HepG2 (cell line): Measurements from ENCODE around the gene NAPSA. TPM values are rescaled to one million over a fixed set of nuclear protein-coding genes. Genes with fewer than 3 reads are reported as not detected.
"Not testable (repeated sequence)": the region's sequence is repeated elsewhere in the genome, so short reads cannot be mapped to it uniquely, and the experiment has no call there.

Experiments
- ATAC-seq: fragments of 200-7000 bp; cut with Tn5 transposase; 3 replicates; pipeline ENCODE4 v1.9.1; 2020; ENCODE audit warnings: mild to moderate bottlenecking, moderate library complexity
- BruUV-seq: library from RNA; stranded (reverse); fragments of 400-500 nt; replicated peaks from 2 replicates; lab custom pipeline; 2021; lab: Mats Ljungman, UMichigan
- CTCF ChIA-PET: fragments of 300-600 bp; formaldehyde crosslinking; extraction: SDS; loops from one replicate; lab custom pipeline; 2021; ENCODE audit warnings: low total read pairs, inconsistent platforms, low intra/inter-chr PET ratio; lab: Yijun Ruan, JAX
- POLR2A ChIA-PET: fragments of 350-600 bp; sonication (Branson Sonifier 250); formaldehyde crosslinking; loops from one replicate; lab custom pipeline; 2020; ENCODE audit warnings: antibody characterized with exemption, inconsistent platforms; lab: Yijun Ruan, JAX
- DNase-seq: peaks from one replicate; pipeline ENCODE4 v3.0.0-alpha.2; 2015; ENCODE audit warnings: low spot score
- FAIRE-seq: peaks from 3 replicates; lab custom pipeline; 2011; peaks lifted over from hg19 to GRCh38; lab: Jason Lieb, UNC
- H2AFZ ChIP-seq: one replicate; pipeline ENCODE4 v1.6.1; 2011; ENCODE audit warnings: low read length, inconsistent platforms
- H3K27ac ChIP-seq: fragments of 300-600 bp; 3 replicates; pipeline ENCODE4 v1.8.0; 2011; ENCODE audit warnings: mixed run types, mild to moderate bottlenecking, mixed read lengths, low read length, inconsistent platforms; ENCODE audit not compliant: insufficient read depth; ENCODE audit errors: extremely low read length
- H3K27me3 ChIP-seq, 2 experiments: fragments of 200-600 bp in 1 of 2; 2 replicates in 1 of 2; 3 replicates in 1 of 2; pipeline versions ENCODE4 v1.6.0 to v1.8.0; 2011; ENCODE audit warnings: low read length in 2 of 2, mild to moderate bottlenecking in 2 of 2, moderate library complexity in 2 of 2, inconsistent platforms in 1 of 2; ENCODE audit not compliant: insufficient read depth in 2 of 2, control insufficient read depth in 1 of 2
- H3K36me3 ChIP-seq, 2 experiments: fragments of 200-600 bp in 1 of 2; replicated peaks in 1 of 2; 2 replicates in 1 of 2; 3 replicates in 1 of 2; pipeline versions ENCODE4 v1.5.1 to v1.8.0; 2011; ENCODE audit warnings: low read length in 2 of 2, inconsistent platforms in 1 of 2; ENCODE audit not compliant: insufficient read depth in 2 of 2, control insufficient read depth in 1 of 2
- H3K4me1 ChIP-seq: 2 replicates; pipeline ENCODE4 v1.5.1; 2012; ENCODE audit warnings: low read length, inconsistent platforms; ENCODE audit not compliant: insufficient read depth
- H3K4me2 ChIP-seq: 2 replicates; pipeline ENCODE4 v1.6.0; 2011; ENCODE audit warnings: low read depth, low read length, inconsistent platforms
- H3K4me3 ChIP-seq, 3 experiments: fragments of 200-600 bp in 1 of 3; sonication (generic), shearing (Covaris generic) in 1 of 3; replicated peaks in 1 of 3; 2 replicates each; pipeline ENCODE4 v1.5.1; 2011 to 2016; ENCODE audit warnings: low read length in 3 of 3, inconsistent platforms in 2 of 3, low read depth in 2 of 3, mild to moderate bottlenecking in 2 of 3, control low read depth in 1 of 3, mixed read lengths in 1 of 3; ENCODE audit not compliant: insufficient read depth in 1 of 3
- H3K79me2 ChIP-seq: one replicate; pipeline ENCODE4 v1.6.1; 2011; ENCODE audit warnings: low read length, inconsistent platforms; ENCODE audit not compliant: insufficient read depth
- H3K9ac ChIP-seq: 2 replicates; pipeline ENCODE4 v1.6.0; 2011; ENCODE audit warnings: mild to moderate bottlenecking, low read depth, low read length, inconsistent platforms; ENCODE audit not compliant: insufficient read depth
- H3K9me3 ChIP-seq: 2 replicates; pipeline ENCODE4 v1.5.1; 2012; ENCODE audit warnings: mild to moderate bottlenecking, low read length
- H4K20me1 ChIP-seq: 2 replicates; pipeline ENCODE4 v1.6.0; 2011; ENCODE audit warnings: inconsistent platforms, mild to moderate bottlenecking, low read length, moderate library complexity; ENCODE audit not compliant: insufficient read depth
- FOSL2 ChIP-seq: sonication (generic); formaldehyde crosslinking; IDR thresholded peaks from 2 replicates; pipeline ENCODE4 v1.4.0; 2020; ENCODE audit warnings: missing genetic modification reagents
- GATAD2A ChIP-seq: IDR thresholded peaks from 2 replicates; pipeline ENCODE4 v1.6.1; 2016
- NR2F6 ChIP-seq, 2 experiments: IDR thresholded peaks; 2 replicates each; pipeline ENCODE4 v1.6.1; 2016; ENCODE audit warnings: antibody characterized with exemption in 1 of 2, mild to moderate bottlenecking in 1 of 2
- PHF21A ChIP-seq: sonication (generic); formaldehyde crosslinking; IDR thresholded peaks from 2 replicates; pipeline ENCODE4 v1.5.0; 2020; ENCODE audit warnings: mild to moderate bottlenecking, missing genetic modification reagents
- RXRB ChIP-seq: IDR thresholded peaks from 2 replicates; pipeline ENCODE4 v1.6.1; 2016; ENCODE audit warnings: borderline replicate concordance, missing genetic modification reagents, missing compliant biosample characterization
- SOX6 ChIP-seq, 2 experiments: fragments of 450-650 bp in 1 of 2; sonication (generic) in 1 of 2; formaldehyde crosslinking in 1 of 2; IDR thresholded peaks; 2 replicates each; pipeline versions ENCODE4 v1.4.0 to v1.6.1; 2017 to 2020; ENCODE audit warnings: antibody characterized with exemption in 1 of 2, mild to moderate bottlenecking in 1 of 2, missing genetic modification reagents in 1 of 2
- THAP11 ChIP-seq: IDR thresholded peaks from 2 replicates; pipeline ENCODE4 v1.6.1; 2016; ENCODE audit warnings: missing biosample characterization, missing genetic modification reagents
- ZBTB7B ChIP-seq: sonication (generic); formaldehyde crosslinking; IDR thresholded peaks from 2 replicates; pipeline ENCODE4 v1.4.0; 2020; ENCODE audit warnings: missing genetic modification reagents
- ZNF12 ChIP-seq: sonication (generic); formaldehyde crosslinking; IDR thresholded peaks from 2 replicates; pipeline ENCODE4 v1.5.0; 2020; ENCODE audit warnings: missing genetic modification reagents
- WGBS: methylation state at CpG from one replicate; pipeline ENCODE4 v1.1.6; 2017; ENCODE audit warnings: low lambda C conversion rate; 5-methylcytosine and 5-hydroxymethylcytosine counted together
- in situ Hi-C: cut with HindIII; loops from 2 replicates; pipeline ENCODE4 v1.10.0; 2017; ENCODE audit warnings: low pct_unique_long_range_greater_than_20kb; ENCODE audit not compliant: extremely low pct_ligation_motif_present
- intact Hi-C: fragments of 100-400 bp; cut with micrococcal nuclease; formaldehyde crosslinking; loops from one replicate; pipeline ENCODE4 v1.10.0; 2022; ENCODE audit not compliant: unreplicated experiment
- polyA plus RNA-seq, 8 experiments: library from polyadenylated mRNA; depleted of rRNA in 3 of 8; stranded (reverse) in 7 of 8; unstranded in 1 of 8; fragments of >200 nt; fragmentation: Illumina TruSeq in 4 of 8; extraction: Trizol in 4 of 8; gene quantifications; 2 replicates each; pipeline versions ENCODE4 v1.2.1 to v1.2.3, GENCODE V29; 2011 to 2016; ENCODE audit warnings: low read depth in 4 of 8, missing spikeins in 1 of 8, mixed read lengths in 1 of 8; ENCODE audit not compliant: insufficient read depth in 1 of 8
- total RNA-seq, 5 experiments: library from RNA; depleted of rRNA; stranded (reverse); fragments of >200 nt; fragmentation: Illumina TruSeq; extraction: Trizol; gene quantifications; 2 replicates each; pipeline ENCODE4 v1.2.3, GENCODE V29; 2016; ENCODE audit warnings: low read depth in 1 of 5
- TF ChIP-seq, protein P1 (sequence below): sonication (generic); formaldehyde crosslinking; IDR thresholded peaks from 2 replicates; pipeline ENCODE4 v1.4.0; 2020; ENCODE audit warnings: missing genetic modification reagents, borderline replicate concordance
- TF ChIP-seq, protein P2 (sequence below): IDR thresholded peaks from 2 replicates; pipeline ENCODE4 v1.4.0; 2020; ENCODE audit warnings: mild to moderate bottlenecking, missing genetic modification reagents
- TF ChIP-seq, protein P3 (sequence below): sonication (generic); formaldehyde crosslinking; IDR thresholded peaks from 2 replicates; pipeline ENCODE4 v1.4.0; 2020; ENCODE audit warnings: missing genetic modification reagents

NAPSA gene
- total and polyA plus RNA-seq, 2 of the 13 experiments (the other 11 are each of a cell fraction or from before 2014, with no cell fraction given): not detected

DNA sequence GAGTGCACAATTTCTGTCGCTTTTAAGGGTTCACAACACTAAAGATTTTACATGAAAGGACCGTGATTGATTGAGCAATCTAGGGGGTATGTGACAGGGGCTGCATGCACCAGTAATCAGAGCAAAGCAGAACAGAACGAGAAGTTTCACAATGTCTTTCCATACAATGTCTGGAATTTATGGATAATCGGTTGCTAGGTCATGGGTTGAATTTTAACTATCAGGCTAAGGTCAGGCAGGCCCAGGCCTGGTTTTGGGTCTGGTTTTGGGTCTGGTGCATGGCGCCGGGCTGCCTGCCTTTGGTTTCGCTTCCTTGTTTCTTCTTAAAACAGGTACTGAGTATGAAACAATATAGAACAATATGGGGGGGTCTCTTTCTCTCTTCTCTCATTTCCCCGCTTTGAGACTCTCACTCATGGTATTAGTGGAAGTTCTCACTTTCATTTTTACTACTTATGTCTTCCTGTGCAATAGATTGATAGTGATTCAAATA, 18.3 kb downstream of the NAPSA start:
- POLR2A ChIA-PET: interaction anchor here (0.8 to 1.5 kb wide), 4 partner anchors 10 to 22 kb away, joined by 5 to 9 read pairs (median 6); partner anchors contain the start of gene KCNC3
- in situ Hi-C loops; CTCF ChIA-PET; H3K27me3 ChIP-seq; H3K79me2 ChIP-seq; BruUV-seq; H3K9me3 ChIP-seq; H3K36me3 ChIP-seq; intact Hi-C loops; H4K20me1 ChIP-seq; ATAC-seq; TF ChIP-seq SOX6, NR2F6 (IDR thresholded peaks at IDR 0.05): not testable (repeated sequence)
- FAIRE-seq (peak; percentile 36), DNase-seq (peak; percentile 71)
- peak overlapping the region; percentile 15 for H2AFZ ChIP-seq
- H3K4me2 ChIP-seq: peak overlapping the region; percentile 77
- H3K4me1 ChIP-seq: peaks cover 63% of the 10 kb centered on the region
- H3K27ac ChIP-seq: peak overlapping the region; percentile 97
- H3K9ac ChIP-seq: peak overlapping the region; percentile 22; the same call in 1 of the 2 replicates
- H3K4me3 ChIP-seq: peak overlapping the region in 2 of 3 experiments; percentile 17 to 32; a peak in 2 of 6 replicates
- 27% methylated on average over 8 of the region's 8 CpGs for WGBS
- TF ChIP-seq, protein P1, sequence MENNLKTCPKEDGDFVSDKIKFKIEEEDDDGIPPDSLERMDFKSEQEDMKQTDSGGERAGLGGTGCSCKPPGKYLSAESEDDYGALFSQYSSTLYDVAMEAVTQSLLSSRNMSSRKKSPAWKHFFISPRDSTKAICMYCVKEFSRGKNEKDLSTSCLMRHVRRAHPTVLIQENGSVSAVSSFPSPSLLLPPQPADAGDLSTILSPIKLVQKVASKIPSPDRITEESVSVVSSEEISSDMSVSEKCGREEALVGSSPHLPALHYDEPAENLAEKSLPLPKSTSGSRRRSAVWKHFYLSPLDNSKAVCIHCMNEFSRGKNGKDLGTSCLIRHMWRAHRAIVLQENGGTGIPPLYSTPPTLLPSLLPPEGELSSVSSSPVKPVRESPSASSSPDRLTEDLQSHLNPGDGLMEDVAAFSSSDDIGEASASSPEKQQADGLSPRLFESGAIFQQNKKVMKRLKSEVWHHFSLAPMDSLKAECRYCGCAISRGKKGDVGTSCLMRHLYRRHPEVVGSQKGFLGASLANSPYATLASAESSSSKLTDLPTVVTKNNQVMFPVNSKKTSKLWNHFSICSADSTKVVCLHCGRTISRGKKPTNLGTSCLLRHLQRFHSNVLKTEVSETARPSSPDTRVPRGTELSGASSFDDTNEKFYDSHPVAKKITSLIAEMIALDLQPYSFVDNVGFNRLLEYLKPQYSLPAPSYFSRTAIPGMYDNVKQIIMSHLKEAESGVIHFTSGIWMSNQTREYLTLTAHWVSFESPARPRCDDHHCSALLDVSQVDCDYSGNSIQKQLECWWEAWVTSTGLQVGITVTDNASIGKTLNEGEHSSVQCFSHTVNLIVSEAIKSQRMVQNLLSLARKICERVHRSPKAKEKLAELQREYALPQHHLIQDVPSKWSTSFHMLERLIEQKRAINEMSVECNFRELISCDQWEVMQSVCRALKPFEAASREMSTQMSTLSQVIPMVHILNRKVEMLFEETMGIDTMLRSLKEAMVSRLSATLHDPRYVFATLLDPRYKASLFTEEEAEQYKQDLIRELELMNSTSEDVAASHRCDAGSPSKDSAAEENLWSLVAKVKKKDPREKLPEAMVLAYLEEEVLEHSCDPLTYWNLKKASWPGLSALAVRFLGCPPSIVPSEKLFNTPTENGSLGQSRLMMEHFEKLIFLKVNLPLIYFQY (CRISPR knock-in tag): peak; percentile 70
- TF ChIP-seq, protein P2, sequence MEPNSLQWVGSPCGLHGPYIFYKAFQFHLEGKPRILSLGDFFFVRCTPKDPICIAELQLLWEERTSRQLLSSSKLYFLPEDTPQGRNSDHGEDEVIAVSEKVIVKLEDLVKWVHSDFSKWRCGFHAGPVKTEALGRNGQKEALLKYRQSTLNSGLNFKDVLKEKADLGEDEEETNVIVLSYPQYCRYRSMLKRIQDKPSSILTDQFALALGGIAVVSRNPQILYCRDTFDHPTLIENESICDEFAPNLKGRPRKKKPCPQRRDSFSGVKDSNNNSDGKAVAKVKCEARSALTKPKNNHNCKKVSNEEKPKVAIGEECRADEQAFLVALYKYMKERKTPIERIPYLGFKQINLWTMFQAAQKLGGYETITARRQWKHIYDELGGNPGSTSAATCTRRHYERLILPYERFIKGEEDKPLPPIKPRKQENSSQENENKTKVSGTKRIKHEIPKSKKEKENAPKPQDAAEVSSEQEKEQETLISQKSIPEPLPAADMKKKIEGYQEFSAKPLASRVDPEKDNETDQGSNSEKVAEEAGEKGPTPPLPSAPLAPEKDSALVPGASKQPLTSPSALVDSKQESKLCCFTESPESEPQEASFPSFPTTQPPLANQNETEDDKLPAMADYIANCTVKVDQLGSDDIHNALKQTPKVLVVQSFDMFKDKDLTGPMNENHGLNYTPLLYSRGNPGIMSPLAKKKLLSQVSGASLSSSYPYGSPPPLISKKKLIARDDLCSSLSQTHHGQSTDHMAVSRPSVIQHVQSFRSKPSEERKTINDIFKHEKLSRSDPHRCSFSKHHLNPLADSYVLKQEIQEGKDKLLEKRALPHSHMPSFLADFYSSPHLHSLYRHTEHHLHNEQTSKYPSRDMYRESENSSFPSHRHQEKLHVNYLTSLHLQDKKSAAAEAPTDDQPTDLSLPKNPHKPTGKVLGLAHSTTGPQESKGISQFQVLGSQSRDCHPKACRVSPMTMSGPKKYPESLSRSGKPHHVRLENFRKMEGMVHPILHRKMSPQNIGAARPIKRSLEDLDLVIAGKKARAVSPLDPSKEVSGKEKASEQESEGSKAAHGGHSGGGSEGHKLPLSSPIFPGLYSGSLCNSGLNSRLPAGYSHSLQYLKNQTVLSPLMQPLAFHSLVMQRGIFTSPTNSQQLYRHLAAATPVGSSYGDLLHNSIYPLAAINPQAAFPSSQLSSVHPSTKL (CRISPR knock-in tag): peak; percentile 25; the same call in 1 of the 2 replicates
- 0 out of 2 replicates have a peak, but pooled peaks have one; percentile 21 for TF ChIP-seq ZBTB7B (CRISPR knock-in tag)
- TF ChIP-seq THAP11 (CRISPR knock-in tag): peak; percentile 33; the same call in 1 of the 2 replicates
- 0 out of 2 replicates have a peak, but pooled peaks have one; percentile 14 for TF ChIP-seq FOSL2
- peak; percentile 62; the same call in 1 of the 2 replicates for TF ChIP-seq SOX6 (CRISPR knock-in tag; IDR thresholded peaks at IDR 0.05)
- peak; percentile 76 for TF ChIP-seq GATAD2A (CRISPR knock-in tag)
- TF ChIP-seq RXRB (CRISPR knock-in tag): peak; percentile 30; the same call in 1 of the 2 replicates
- TF ChIP-seq PHF21A: peak; percentile 61; the same call in 1 of the 2 replicates
- TF ChIP-seq ZNF12 (CRISPR knock-in tag): 0 out of 2 replicates have a peak, but pooled peaks have one; percentile 17
- TF ChIP-seq, protein P3, sequence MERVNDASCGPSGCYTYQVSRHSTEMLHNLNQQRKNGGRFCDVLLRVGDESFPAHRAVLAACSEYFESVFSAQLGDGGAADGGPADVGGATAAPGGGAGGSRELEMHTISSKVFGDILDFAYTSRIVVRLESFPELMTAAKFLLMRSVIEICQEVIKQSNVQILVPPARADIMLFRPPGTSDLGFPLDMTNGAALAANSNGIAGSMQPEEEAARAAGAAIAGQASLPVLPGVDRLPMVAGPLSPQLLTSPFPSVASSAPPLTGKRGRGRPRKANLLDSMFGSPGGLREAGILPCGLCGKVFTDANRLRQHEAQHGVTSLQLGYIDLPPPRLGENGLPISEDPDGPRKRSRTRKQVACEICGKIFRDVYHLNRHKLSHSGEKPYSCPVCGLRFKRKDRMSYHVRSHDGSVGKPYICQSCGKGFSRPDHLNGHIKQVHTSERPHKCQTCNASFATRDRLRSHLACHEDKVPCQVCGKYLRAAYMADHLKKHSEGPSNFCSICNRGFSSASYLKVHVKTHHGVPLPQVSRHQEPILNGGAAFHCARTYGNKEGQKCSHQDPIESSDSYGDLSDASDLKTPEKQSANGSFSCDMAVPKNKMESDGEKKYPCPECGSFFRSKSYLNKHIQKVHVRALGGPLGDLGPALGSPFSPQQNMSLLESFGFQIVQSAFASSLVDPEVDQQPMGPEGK (CRISPR knock-in tag): peak; percentile 37; the same call in 1 of the 2 replicates
- peak; percentile 37 for TF ChIP-seq NR2F6 (CRISPR knock-in tag; IDR thresholded peaks at IDR 0.05)
